CD14-positive monocyte (primary cell): ENCODE measurements around the gene LIAS. TPM values are rescaled to one million over a fixed set of nuclear protein-coding genes. Genes with fewer than 3 reads are reported as not detected.

Source experiments
- DNase-seq, 3 donors: peaks; one replicate each; pipeline ENCODE4 v3.0.0-alpha.2; 2011 to 2022
- H2AFZ ChIP-seq: 2 replicates; pipeline ENCODE4 v1.6.0; 2012; ENCODE audit warnings: mild to moderate bottlenecking, low read depth, low read length, inconsistent platforms; ENCODE audit not compliant: insufficient read depth, poor library complexity, severe bottlenecking
- H3K27ac ChIP-seq, 2 donors: 1 replicate in 1 of 2; 2 replicates in 1 of 2; pipeline ENCODE4 v1.5.1; 2012 to 2013; ENCODE audit warnings: low read length in 2 of 2, control low read depth in 1 of 2, inconsistent platforms in 1 of 2, low read depth in 1 of 2, mild to moderate bottlenecking in 1 of 2
- H3K27me3 ChIP-seq, 2 donors: one replicate each; pipeline versions ENCODE4 v1.6.0 to v1.6.1; 2011 to 2013; ENCODE audit warnings: low read length in 2 of 2; ENCODE audit not compliant: control insufficient read depth in 2 of 2, insufficient read depth in 2 of 2
- H3K36me3 ChIP-seq, 2 donors: replicated peaks in 1 of 2; 1 replicate in 1 of 2; 2 replicates in 1 of 2; pipeline versions ENCODE4 v1.5.1 to v1.6.1; 2012 to 2013; ENCODE audit warnings: low read length in 2 of 2, control low read depth in 1 of 2, inconsistent platforms in 1 of 2, mild to moderate bottlenecking in 1 of 2; ENCODE audit not compliant: insufficient read depth in 2 of 2, control insufficient read depth in 1 of 2
- H3K4me1 ChIP-seq, 2 donors: 1 replicate in 1 of 2; 2 replicates in 1 of 2; pipeline versions ENCODE4 v1.5.1 to v1.6.1; 2012 to 2013; ENCODE audit warnings: low read length in 2 of 2, control low read depth in 1 of 2, inconsistent platforms in 1 of 2, mild to moderate bottlenecking in 1 of 2, moderate library complexity in 1 of 2; ENCODE audit not compliant: insufficient read depth in 2 of 2, control insufficient read depth in 1 of 2
- H3K4me2 ChIP-seq: replicated peaks from 2 replicates; pipeline ENCODE3; 2012; ENCODE audit warnings: low read length, moderate library complexity, mild to moderate bottlenecking; ENCODE audit not compliant: poor library complexity, severe bottlenecking; ENCODE audit errors: extremely low read depth
- H3K4me3 ChIP-seq, 3 experiments: fragments of 200-600 bp in 1 of 3; sonication (generic) in 1 of 3; replicated peaks in 1 of 3; 1 replicate in 2 of 3; 2 replicates in 1 of 3; pipeline ENCODE4 v1.5.1; 2011 to 2013; ENCODE audit warnings: low read length in 3 of 3, mild to moderate bottlenecking in 3 of 3, control low read depth in 2 of 3, low read depth in 2 of 3, inconsistent platforms in 1 of 3, moderate library complexity in 1 of 3
- H3K79me2 ChIP-seq: 2 replicates; pipeline ENCODE4 v1.6.0; 2012; ENCODE audit warnings: mild to moderate bottlenecking, control low read depth, inconsistent platforms, low read length, moderate library complexity; ENCODE audit not compliant: insufficient read depth
- H3K9ac ChIP-seq: 2 replicates; pipeline ENCODE4 v1.6.0; 2017; ENCODE audit warnings: low read length, mild to moderate bottlenecking; ENCODE audit not compliant: insufficient read depth, poor library complexity, severe bottlenecking
- H3K9me3 ChIP-seq, 2 donors: replicated peaks in 1 of 2; 1 replicate in 1 of 2; 2 replicates in 1 of 2; pipeline versions ENCODE4 v1.5.1 to v1.6.1; 2012 to 2013; ENCODE audit warnings: low read length in 2 of 2, control low read depth in 1 of 2; ENCODE audit not compliant: control insufficient read depth in 1 of 2, insufficient read depth in 1 of 2
- H4K20me1 ChIP-seq: 2 replicates; pipeline ENCODE4 v1.6.0; 2012; ENCODE audit warnings: mild to moderate bottlenecking, low read length, control low read depth, moderate library complexity; ENCODE audit not compliant: insufficient read depth
- H3K27ac Mint-ChIP-seq, 7 donors: one replicate each; pipeline ENCODE4 v1.8.0; 2020; ENCODE audit warnings: mild to moderate bottlenecking in 7 of 7, mixed read lengths in 7 of 7, moderate library complexity in 6 of 7, inconsistent platforms in 2 of 7
- H3K27me3 Mint-ChIP-seq, 3 donors: one replicate each; pipeline ENCODE4 v1.8.0; 2021 to 2022; ENCODE audit warnings: low read depth in 3 of 3, mild to moderate bottlenecking in 3 of 3, mixed read lengths in 3 of 3, moderate library complexity in 3 of 3, inconsistent platforms in 1 of 3
- H3K36me3 Mint-ChIP-seq, 2 donors: one replicate each; pipeline ENCODE4 v1.8.0; 2020; ENCODE audit warnings: mixed read lengths in 2 of 2, inconsistent platforms in 1 of 2, mild to moderate bottlenecking in 1 of 2
- H3K4me1 Mint-ChIP-seq: one replicate; pipeline ENCODE4 v1.8.0; 2020; ENCODE audit warnings: mild to moderate bottlenecking, mixed read lengths
- H3K4me3 Mint-ChIP-seq, 2 donors: one replicate each; pipeline ENCODE4 v1.8.0; 2020; ENCODE audit warnings: mild to moderate bottlenecking in 2 of 2, mixed read lengths in 2 of 2, moderate library complexity in 1 of 2
- H3K9me3 Mint-ChIP-seq, 7 donors: one replicate each; pipeline ENCODE4 v1.8.0; 2020 to 2022; ENCODE audit warnings: mixed read lengths in 7 of 7, mild to moderate bottlenecking in 6 of 7, moderate library complexity in 6 of 7, inconsistent platforms in 2 of 7
- CTCF ChIP-seq: fragments of 200-600 bp; IDR thresholded peaks from one replicate; pipeline ENCODE4 v1.8.0; 2022; ENCODE audit warnings: antibody characterized with exemption, mild to moderate bottlenecking
- WGBS: methylation state at CpG from one replicate; pipeline ENCODE4 v1.1.5; 2013; ENCODE audit warnings: missing lambda C conversion rate; ENCODE audit not compliant: insufficient coverage; 5-methylcytosine and 5-hydroxymethylcytosine counted together
- intact Hi-C, 2 donors: fragments of 100-400 bp; cut with micrococcal nuclease; formaldehyde crosslinking; loops; one replicate each; pipeline versions ENCODE4 v1.15.0 to v1.15.1; 2023
- polyA plus RNA-seq, 3 donors: library from polyadenylated mRNA; depleted of rRNA in 1 of 3; unstranded in 2 of 3; stranded (reverse) in 1 of 3; fragments of 300-500 nt in 2 of 3; fragments of >200 nt in 1 of 3; fragmentation: Illumina TruSeq in 2 of 3; gene quantifications; 1 replicate in 2 of 3; 2 replicates in 1 of 3; pipeline ENCODE4 v1.2.3, GENCODE V29; 2012 to 2021

Gene LIAS
- polyA plus RNA-seq, 3 donors: 7.2 to 8.9 (median 7.8) TPM

GRCh38 chr4:39497909-39498726 lies 39.3 kb downstream of the LIAS start:
- Histone ChIP-seq H2AFZ (no peak overlapping the region), H3K79me2 (no peaks in the 10 kb centered on the region), H3K36me3 (peaks cover 26 to 38% of the 10 kb centered on the region in 2 donors), H3K4me1 (no peaks in the 10 kb centered on the region), H3K9ac (no peak overlapping the region), H3K4me3 (no peak overlapping the region), H3K27me3 (no peaks in the 10 kb centered on the region), H4K20me1 (no peaks in the 10 kb centered on the region), H3K4me2 (no peak overlapping the region), H3K27ac (no peak overlapping the region), H3K9me3 (no peaks in the 10 kb centered on the region)
- Mint-ChIP-seq H3K4me1 (no peaks in the 10 kb centered on the region), H3K27ac (no peak overlapping the region), H3K9me3 (no peaks in the 10 kb centered on the region), H3K27me3 (no peaks in the 10 kb centered on the region), H3K36me3 (peaks cover 33 to 50% of the 10 kb centered on the region in 2 donors), H3K4me3 (no peak overlapping the region)
- no peak for TF ChIP-seq CTCF
- no peak for DNase-seq
- no CpG with 5 or more reads among the region's 1 CpG for WGBS
- intact Hi-C loops: no loop called here

GRCh38 chr4:39498727-39499020 lies 39.8 kb downstream of the LIAS start:
- Histone ChIP-seq H4K20me1 (no peaks in the 10 kb centered on the region), H3K4me2 (no peak overlapping the region), H3K9ac (no peak overlapping the region), H2AFZ (no peak overlapping the region), H3K79me2 (no peaks in the 10 kb centered on the region), H3K9me3 (no peaks in the 10 kb centered on the region), H3K27me3 (no peaks in the 10 kb centered on the region), H3K36me3 (peaks cover 32 to 44% of the 10 kb centered on the region in 2 donors), H3K4me1 (no peaks in the 10 kb centered on the region), H3K4me3 (no peak overlapping the region), H3K27ac (no peak overlapping the region)
- H3K4me1 Mint-ChIP-seq: no peaks in the 10 kb centered on the region
- H3K27ac Mint-ChIP-seq: no peak overlapping the region
- no peak for DNase-seq
- peaks cover 39 to 56% of the 10 kb centered on the region in 2 donors for H3K36me3 Mint-ChIP-seq
- TF ChIP-seq CTCF: no peak
- H3K9me3 Mint-ChIP-seq: no peaks in the 10 kb centered on the region
- no peaks in the 10 kb centered on the region for H3K27me3 Mint-ChIP-seq
- intact Hi-C loops: no loop called here
- H3K4me3 Mint-ChIP-seq: no peak overlapping the region
